MM.1S (cell line): Measurements from ENCODE around the gene CTNS.

Experiments
- DNase-seq: peaks from one replicate; pipeline ENCODE4 v3.0.0-alpha.2; 2015
- H2AFZ ChIP-seq: fragments of 300-600 bp; sonication (generic); 2 replicates; pipeline ENCODE4 v1.6.0; 2016; ENCODE audit warnings: antibody characterized with exemption, low read length
- H3F3A ChIP-seq: fragments of 300-600 bp; sonication (generic); 2 replicates; pipeline ENCODE4 v1.6.1; 2016; ENCODE audit warnings: mild to moderate bottlenecking, antibody characterized with exemption, low read length, moderate library complexity, mixed read lengths; ENCODE audit not compliant: insufficient read depth
- H3K27ac ChIP-seq: fragments of 300-600 bp; sonication (generic); 2 replicates; pipeline ENCODE4 v1.5.1; 2016; ENCODE audit warnings: mild to moderate bottlenecking, low read length
- H3K27me3 ChIP-seq: fragments of 300-600 bp; sonication (generic); replicated peaks from 2 replicates; pipeline ENCODE4 v1.6.0; 2016; ENCODE audit warnings: low read length; ENCODE audit not compliant: insufficient read depth
- H3K36me3 ChIP-seq: fragments of 300-600 bp; sonication (generic); replicated peaks from 2 replicates; pipeline ENCODE4 v1.6.1; 2016; ENCODE audit warnings: mild to moderate bottlenecking, low read length, mixed read lengths; ENCODE audit not compliant: insufficient read depth
- H3K4me1 ChIP-seq: fragments of 300-600 bp; sonication (generic); 2 replicates; pipeline ENCODE4 v1.6.1; 2016; ENCODE audit warnings: low read length, mixed read lengths
- H3K4me2 ChIP-seq: fragments of 300-600 bp; sonication (generic); 2 replicates; pipeline ENCODE4 v1.6.0; 2016; ENCODE audit warnings: low read depth, low read length
- H3K4me3 ChIP-seq: fragments of 300-600 bp; sonication (generic); 2 replicates; pipeline ENCODE4 v1.5.1; 2016; ENCODE audit warnings: low read length, mixed read lengths
- H3K79me2 ChIP-seq: fragments of 300-600 bp; sonication (generic); 2 replicates; pipeline ENCODE4 v1.6.1; 2016; ENCODE audit warnings: mixed run types, low read length, mixed read lengths
- H3K9ac ChIP-seq: fragments of 300-600 bp; sonication (generic); 2 replicates; pipeline ENCODE4 v1.6.1; 2016; ENCODE audit warnings: low read length, mixed read lengths
- H3K9me2 ChIP-seq: fragments of 300-600 bp; sonication (generic); replicated peaks from 2 replicates; pipeline ENCODE4 v1.6.1; 2016; ENCODE audit warnings: mild to moderate bottlenecking, low read length, mixed read lengths; ENCODE audit not compliant: insufficient read depth
- H3K9me3 ChIP-seq: fragments of 300-600 bp; sonication (generic); replicated peaks from 2 replicates; pipeline ENCODE4 v1.6.1; 2016; ENCODE audit warnings: mild to moderate bottlenecking, low read length, mixed read lengths; ENCODE audit not compliant: insufficient read depth
- H4K20me1 ChIP-seq: fragments of 300-600 bp; sonication (generic); 2 replicates; pipeline ENCODE4 v1.6.1; 2016; ENCODE audit warnings: mild to moderate bottlenecking, low read length, moderate library complexity, mixed read lengths; ENCODE audit not compliant: insufficient read depth
- EZH2 ChIP-seq: fragments of 300-600 bp; sonication (generic); optimal IDR thresholded peaks from 2 replicates; pipeline ENCODE3; 2017; ENCODE audit warnings: low read depth, mild to moderate bottlenecking, antibody characterized with exemption, low read length, mixed read lengths
- EZH2phosphoT487 ChIP-seq: fragments of 300-600 bp; sonication (generic); IDR thresholded peaks from 2 replicates; pipeline ENCODE4 v1.6.1; 2018; ENCODE audit warnings: antibody characterized with exemption, low read length
- TF ChIP-seq, protein P1 (sequence below): fragments of 300-600 bp; sonication (generic); IDR thresholded peaks from 2 replicates; pipeline ENCODE4 v1.5.1; 2016; ENCODE audit warnings: antibody characterized with exemption, low read length, mixed read lengths

CTNS gene

DNA sequence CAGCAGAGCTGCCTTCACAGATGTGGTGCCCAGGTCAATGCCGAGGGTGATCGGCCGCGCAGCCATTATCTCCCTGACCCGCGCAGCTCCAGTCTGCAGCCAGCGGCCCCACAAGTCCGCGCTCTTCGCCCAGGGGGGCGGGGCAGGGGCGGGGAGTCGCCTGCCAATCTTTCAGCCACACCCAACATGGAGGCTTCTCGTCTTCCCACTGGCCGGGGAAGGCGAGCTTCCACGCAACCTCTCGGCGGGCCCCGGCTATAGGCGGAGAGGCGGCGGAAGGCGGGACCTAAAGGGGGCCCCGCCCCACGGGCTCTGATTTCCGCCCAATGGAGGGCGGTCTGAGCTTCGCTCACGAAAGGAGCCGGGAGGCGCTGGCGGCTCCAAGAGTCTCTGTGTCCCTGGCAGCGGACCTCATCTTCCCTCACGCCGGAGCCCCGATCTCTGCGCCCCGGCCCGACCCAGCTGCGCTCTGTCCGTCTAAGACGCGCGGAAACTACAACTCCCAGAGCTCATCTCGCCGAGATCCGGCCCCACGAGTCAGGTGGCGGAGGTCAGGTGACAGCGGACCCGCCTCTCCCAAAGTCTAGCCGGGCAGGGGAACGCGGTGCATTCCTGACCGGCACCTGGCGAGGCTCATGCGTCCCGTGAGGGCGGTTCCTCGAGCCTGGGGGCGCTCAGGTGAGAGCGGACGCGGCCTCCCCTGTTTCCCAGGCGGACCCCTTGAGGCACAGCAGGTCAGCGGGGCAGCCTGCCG is at the start of gene CTNS, which contains the start of gene SHPK:
Gene CTNS, plus strand, starts transcription at position 607 of the 754 bp plus-strand sequence. CDS start 3,447 bp downstream, outside the sequence.
Gene SHPK, minus strand, starts transcription at position 97 of the 754 bp plus-strand sequence. Its CDS starts 31 bp downstream, at position 66.
- no peaks in the 10 kb centered on the region for H3K27me3 ChIP-seq
- TF ChIP-seq, protein P1, sequence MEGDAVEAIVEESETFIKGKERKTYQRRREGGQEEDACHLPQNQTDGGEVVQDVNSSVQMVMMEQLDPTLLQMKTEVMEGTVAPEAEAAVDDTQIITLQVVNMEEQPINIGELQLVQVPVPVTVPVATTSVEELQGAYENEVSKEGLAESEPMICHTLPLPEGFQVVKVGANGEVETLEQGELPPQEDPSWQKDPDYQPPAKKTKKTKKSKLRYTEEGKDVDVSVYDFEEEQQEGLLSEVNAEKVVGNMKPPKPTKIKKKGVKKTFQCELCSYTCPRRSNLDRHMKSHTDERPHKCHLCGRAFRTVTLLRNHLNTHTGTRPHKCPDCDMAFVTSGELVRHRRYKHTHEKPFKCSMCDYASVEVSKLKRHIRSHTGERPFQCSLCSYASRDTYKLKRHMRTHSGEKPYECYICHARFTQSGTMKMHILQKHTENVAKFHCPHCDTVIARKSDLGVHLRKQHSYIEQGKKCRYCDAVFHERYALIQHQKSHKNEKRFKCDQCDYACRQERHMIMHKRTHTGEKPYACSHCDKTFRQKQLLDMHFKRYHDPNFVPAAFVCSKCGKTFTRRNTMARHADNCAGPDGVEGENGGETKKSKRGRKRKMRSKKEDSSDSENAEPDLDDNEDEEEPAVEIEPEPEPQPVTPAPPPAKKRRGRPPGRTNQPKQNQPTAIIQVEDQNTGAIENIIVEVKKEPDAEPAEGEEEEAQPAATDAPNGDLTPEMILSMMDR: no peak
- peak within 1 kb of the TSS; percentile 90 for H3K9ac ChIP-seq
- H3K27ac ChIP-seq: peak within 1 kb of the TSS; percentile 76
- peak within 1 kb of the TSS; percentile 83 for H3K4me2 ChIP-seq
- no peaks in the 10 kb centered on the region for H3K9me2 ChIP-seq
- DNase-seq: peak; percentile 98
- H3K4me1 ChIP-seq: peaks cover 4% of the 10 kb centered on the region; the same call in 1 of the 2 replicates
- H3K36me3 ChIP-seq: no peaks in the 10 kb centered on the region
- H2AFZ ChIP-seq: peak within 1 kb of the TSS; percentile 83
- H3K79me2 ChIP-seq: peaks cover 38% of the 10 kb centered on the region
- H3F3A ChIP-seq: peaks cover 6% of the 10 kb centered on the region
- no peaks in the 10 kb centered on the region for H3K9me3 ChIP-seq
- H3K4me3 ChIP-seq: peak within 1 kb of the TSS; percentile 95
- no peaks in the 10 kb centered on the region for H4K20me1 ChIP-seq

DNA sequence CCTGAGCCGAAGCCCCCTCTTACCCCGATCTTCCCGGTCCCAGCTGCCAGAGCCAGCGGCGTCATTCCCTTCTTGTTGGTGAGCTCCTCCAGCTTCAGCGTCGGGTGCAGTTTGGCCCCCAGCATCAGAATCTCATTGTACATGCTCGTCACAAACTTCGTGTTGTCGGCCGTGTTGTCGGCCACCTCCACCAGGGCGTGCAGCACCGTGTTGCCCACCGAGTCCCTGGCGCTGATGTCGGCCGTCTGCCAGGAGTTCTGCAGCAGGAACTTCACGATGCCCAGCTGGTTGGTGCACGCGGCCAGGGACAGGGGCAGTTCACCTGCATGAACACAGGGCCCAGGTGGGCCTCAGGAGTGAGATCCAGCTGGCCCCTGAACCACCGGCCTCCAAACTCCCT is 46.8 kb upstream of the CTNS start:
- H3K4me3 ChIP-seq: no peak overlapping the region

DNA sequence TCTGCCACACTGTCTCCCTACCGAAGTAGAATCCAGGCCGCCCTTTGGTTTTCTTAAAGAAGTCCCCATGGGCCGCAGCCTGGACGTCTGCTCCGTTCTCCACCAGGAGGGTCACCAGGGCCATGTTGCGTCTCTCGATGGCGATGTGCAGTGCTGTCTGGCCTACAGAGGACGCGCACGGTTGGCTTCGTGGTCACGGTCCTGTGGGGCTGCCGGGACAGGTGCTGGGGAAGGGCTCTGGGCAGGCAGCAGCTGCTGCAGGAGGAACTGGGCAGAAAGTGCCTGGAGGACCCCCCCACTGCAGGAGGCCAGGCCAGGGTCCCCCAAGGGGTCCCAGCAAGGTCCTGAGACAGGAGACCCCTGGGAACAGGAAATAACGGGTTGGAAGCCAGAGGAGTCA is 46.3 kb upstream of the CTNS start:
- H4K20me1 ChIP-seq: no peaks in the 10 kb centered on the region
- no peaks in the 10 kb centered on the region for H3K4me1 ChIP-seq
- DNase-seq: no peak
- H2AFZ ChIP-seq: no peak overlapping the region
- no peak overlapping the region for H3K27ac ChIP-seq
- H3K79me2 ChIP-seq: no peaks in the 10 kb centered on the region
- no peaks in the 10 kb centered on the region for H3F3A ChIP-seq
- H3K4me2 ChIP-seq: no peak overlapping the region
- no peaks in the 10 kb centered on the region for H3K9me2 ChIP-seq
- no peaks in the 10 kb centered on the region for H3K27me3 ChIP-seq
- no peak overlapping the region for H3K9ac ChIP-seq
- H3K36me3 ChIP-seq: no peaks in the 10 kb centered on the region
- no peak overlapping the region for H3K4me3 ChIP-seq
- H3K9me3 ChIP-seq: no peaks in the 10 kb centered on the region
- TF ChIP-seq EZH2 (no peak), EZH2phosphoT487 (no peak)
- TF ChIP-seq, protein P1: no peak

More for the DNA sequence above, 46.8 kb upstream of the CTNS start:
- no peaks in the 10 kb centered on the region for H3K79me2 ChIP-seq
- H3K27me3 ChIP-seq: no peaks in the 10 kb centered on the region
- no peak overlapping the region for H3K27ac ChIP-seq
- no peaks in the 10 kb centered on the region for H4K20me1 ChIP-seq
- no peak overlapping the region for H2AFZ ChIP-seq
- no peaks in the 10 kb centered on the region for H3K4me1 ChIP-seq
- no peak overlapping the region for H3K4me2 ChIP-seq
- no peak for DNase-seq
- no peak overlapping the region for H3K9ac ChIP-seq
- H3F3A ChIP-seq: no peaks in the 10 kb centered on the region
- H3K9me3 ChIP-seq: no peaks in the 10 kb centered on the region
- H3K36me3 ChIP-seq: no peaks in the 10 kb centered on the region
- H3K9me2 ChIP-seq: no peaks in the 10 kb centered on the region
- TF ChIP-seq EZH2phosphoT487 (no peak), EZH2 (no peak)
- TF ChIP-seq, protein P1: no peak
